SKM-1 (cell line): Measurements from ENCODE around the gene SCO1.

ENCODE experiments used
- DNase-seq: peaks from one replicate; lab custom pipeline; 2025; ENCODE audit not compliant: unreplicated experiment; lab: John Stamatoyannopoulos, UW

SCO1 gene

GRCh38 chr17:10653987-10654386 lies 43.3 kb downstream of the SCO1 start:
- no peak for DNase-seq

DNA sequence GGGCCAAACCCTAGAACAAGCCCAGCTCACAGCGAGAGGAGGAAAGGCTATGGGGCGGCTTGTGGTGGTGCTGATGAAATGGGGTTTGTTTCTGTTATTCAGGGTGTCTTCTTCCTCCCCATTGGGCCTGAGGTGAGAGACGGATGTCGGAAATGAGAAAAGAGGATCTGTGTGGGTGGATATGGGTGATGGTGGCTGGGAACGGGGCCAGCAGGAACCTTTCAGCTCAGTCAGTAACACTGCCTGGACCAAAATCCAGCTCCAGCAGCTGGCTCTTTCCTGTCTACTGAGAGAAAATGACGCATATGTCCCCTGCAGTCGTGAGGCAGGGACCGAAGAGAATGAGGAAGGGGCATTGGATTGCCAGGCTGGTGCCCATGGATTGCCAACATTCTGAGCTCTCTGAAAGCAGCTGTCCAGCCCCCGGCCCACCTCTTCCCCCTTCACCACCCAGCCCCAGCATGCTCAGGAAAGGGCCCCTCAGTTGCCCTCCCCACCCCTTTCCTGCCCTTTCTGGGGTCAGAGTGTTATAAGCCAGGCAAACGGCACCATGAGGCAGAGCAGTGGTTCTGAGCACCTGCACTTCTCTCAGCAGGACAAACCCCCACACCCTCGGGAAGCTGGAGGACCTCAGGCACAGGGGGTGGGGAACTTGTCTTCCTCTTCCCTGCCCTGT lies 44.2 kb downstream of the SCO1 start:
- DNase-seq: no peak

GRCh38 chr17:10651927-10652326 lies 45.4 kb downstream of the SCO1 start:
- DNase-seq: no peak

DNA sequence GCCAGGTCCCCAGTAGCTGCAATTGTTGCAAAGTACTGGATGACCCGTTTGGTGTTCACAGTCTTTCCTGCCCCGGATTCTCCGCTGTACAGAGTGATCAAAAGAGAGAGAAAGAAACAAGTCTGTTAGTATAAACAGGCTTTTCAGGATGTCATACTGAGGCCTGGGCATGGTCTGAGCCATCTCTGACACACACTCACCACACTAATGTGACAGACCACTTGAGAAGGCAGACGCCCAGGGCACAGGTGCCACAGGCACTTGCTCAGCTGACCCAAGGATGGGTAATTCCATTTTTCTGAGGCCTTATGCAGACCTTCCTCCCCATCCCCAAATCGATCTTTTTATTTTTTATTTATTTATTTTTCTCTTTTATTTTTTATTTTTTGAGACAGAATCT lies 47.7 kb downstream of the SCO1 start:
- no peak for DNase-seq

DNA sequence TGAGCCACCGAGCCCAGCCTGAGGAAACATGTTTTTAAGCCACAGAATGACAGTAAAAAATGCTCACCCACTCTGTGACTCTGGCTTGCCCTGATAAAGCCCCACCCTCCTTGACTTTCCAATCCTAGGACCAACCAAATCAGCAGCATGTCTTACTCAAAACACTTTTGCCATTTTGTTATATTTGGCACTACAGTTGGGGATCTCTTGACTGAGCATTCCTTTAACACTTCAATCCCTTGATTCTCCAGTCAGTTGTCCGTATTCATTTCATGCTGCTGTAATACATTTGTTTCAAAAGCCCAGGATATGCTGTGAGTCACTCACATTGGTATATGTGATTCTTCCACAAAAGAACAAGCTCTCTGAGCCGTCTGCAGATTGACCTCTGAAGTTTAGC lies 48.4 kb downstream of the SCO1 start:
- no peak for DNase-seq

GRCh38 chr17:10648381-10648780 lies 49.0 kb downstream of the SCO1 start:
- DNase-seq: no peak

DNA sequence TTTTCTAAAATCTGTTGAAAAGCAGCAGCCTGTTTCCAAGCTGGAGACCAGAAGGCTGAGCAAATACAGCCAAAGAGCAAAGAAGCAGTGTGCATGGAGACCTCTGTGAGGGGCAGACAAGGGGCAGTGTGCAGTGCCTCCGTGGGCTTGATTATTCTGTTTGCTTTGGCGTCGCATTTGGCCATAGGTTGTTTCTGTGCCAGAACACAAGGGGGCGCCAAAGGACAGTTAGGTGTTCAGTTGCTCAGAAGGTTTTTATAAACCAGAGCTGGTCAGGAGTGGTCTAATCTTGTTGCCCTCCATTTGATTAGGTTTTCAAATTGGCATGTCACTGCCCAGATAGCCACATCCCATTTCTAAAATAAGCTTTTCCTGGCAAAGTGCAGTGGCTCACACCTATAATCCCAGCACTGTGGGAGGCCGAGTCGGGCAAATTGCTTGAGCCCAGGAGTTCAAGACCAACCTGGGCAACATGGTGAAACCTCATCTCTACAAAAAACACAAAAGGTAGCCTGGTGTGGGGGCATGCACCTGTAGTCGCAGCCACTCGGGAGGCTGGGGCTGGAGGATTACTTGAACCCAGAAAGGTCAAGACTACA lies 50.8 kb downstream of the SCO1 start:
- DNase-seq: no peak

DNA sequence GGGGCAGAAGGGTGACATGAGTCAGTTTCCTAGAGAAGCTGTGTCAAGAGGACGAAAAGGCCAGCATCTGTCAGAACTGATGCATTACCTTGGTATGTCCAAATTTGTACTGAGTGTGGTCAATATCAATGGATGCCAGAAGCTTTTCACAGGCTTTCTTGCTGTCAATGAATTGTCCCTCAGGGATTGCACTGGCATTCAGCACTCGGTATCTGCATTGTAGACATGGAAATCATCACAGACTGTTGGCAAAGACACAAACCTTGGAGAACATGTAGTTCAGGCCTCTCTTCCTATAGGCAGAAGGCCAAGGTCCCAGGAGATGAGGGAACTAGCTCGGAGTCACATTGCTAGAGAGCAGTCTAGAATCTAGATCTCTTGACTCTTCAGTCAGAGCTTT lies 56.9 kb downstream of the SCO1 start:
- DNase-seq: no peak

DNA sequence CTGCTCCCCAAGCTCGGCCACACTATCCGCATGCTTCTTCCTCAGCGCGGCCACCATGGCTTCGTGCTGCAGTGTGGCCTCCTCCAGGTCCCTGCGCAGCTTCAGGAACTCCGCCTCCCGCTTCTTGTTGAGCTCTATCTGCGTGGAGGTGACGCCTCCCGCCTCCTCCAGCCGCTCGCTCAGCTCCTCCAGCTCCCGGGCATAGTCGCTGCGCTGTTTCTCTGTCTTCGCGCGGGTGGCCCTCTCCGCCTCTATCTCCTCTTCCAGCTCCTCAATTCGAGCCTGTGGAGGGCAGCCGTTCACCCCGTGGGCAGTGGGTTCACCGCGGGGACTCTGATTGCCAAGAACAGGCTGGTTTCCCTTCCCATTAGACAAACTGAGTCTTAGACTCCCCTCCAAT lies 59.2 kb downstream of the SCO1 start:
- no peak for DNase-seq

GRCh38 chr17:10635290-10635689 lies 62.0 kb downstream of the SCO1 start:
- no peak for DNase-seq

GRCh38 chr17:10633738-10634379 lies 63.5 kb downstream of the SCO1 start:
- no peak for DNase-seq

DNA sequence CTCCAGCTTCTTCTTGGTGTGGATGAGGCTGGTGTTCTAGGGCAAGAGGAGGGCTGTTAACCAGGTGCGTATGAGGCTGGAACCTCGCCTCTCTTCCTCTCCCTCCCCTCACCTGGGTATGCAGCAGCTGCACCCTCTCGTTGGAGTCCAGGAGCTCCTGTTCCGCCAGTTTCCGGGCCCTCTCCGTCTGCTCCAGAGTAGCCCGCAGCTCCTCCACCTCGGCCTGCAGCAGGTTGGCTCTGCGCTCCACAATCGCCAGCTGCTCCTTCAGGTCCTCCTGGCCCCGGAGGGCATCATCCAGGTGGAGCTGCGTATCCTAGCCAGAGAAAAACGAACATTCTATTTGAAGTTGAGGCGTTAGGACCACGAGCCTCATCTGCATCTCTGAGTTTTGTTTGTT lies 65.6 kb downstream of the SCO1 start:
- DNase-seq: no peak

GRCh38 chr17:10631048-10631700 lies 66.2 kb downstream of the SCO1 start:
- no peak for DNase-seq

- no peak for DNase-seq
These were observed 67.6 kb downstream of the SCO1 start for GRCh38 chr17:10629706-10630105.

GRCh38 chr17:10628756-10629155 lies 68.6 kb downstream of the SCO1 start:
- no peak for DNase-seq

DNA sequence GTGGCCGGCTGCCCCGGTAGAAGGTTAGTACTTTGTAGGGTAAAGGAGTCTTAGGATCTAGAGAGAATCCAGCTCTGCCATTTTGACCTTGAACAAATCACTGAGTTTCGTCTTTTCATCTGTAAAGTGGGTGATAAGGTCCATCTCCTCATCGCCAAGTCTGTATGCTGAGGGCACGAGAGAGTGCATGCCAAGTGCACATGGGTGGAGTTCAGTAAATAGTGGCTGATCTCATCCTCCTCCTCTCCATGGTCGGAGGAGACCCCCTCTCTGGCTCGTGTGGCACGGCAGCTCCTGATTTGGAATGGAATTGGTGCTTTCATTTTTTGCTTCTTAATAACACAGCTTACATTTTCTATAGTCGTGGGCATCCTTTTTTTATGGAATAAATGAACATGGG lies 70.9 kb downstream of the SCO1 start:
- DNase-seq: no peak

- no peak for DNase-seq
These were observed 72.4 kb downstream of the SCO1 start for GRCh38 chr17:10624969-10625368.

DNA sequence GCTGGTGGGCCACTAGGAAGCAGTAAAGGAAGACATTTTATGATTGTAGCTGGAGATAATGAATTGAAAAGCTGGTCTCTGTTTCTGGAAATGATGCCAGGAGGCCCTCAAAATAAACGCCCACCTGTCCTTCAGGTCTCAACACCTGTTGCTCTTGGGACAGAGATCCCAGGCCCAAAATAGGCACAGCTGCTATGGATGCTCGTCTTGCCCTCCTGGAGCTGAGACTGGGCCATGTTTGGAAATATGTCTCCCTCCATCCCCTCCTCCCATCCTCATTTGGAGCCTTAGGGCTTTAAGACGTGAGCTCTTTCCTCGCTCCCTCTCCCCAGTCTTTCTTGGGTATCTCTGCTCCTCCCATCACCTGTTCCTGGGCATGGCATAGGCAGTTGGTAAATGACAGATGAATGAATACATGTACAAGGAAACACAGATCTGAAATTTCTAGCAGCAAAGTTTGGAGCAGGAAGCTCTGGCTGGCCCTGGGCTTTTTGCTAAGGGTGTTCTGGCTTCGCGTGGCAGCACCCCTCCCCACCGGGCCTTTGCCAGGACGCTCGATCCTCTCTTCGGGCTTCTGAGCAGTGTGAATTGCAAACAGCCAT lies 73.5 kb downstream of the SCO1 start:
- no peak for DNase-seq

GRCh38 chr17:10622617-10623485 lies 74.5 kb downstream of the SCO1 start:
- no peak for DNase-seq
